Astrocyte (in vitro differentiated cells and primary cell): ENCODE results near the gene NXN. TPM values are rescaled to one million over a fixed set of nuclear protein-coding genes. Genes with fewer than 3 reads are reported as not detected.

Experiments
- DNase-seq: peaks from one replicate; pipeline ENCODE4 v3.0.0-alpha.2; 2010; ENCODE audit warnings: low read depth
- FAIRE-seq: peaks from 2 replicates; lab custom pipeline; 2011; peaks lifted over from hg19 to GRCh38; lab: Jason Lieb, UNC
- H2AFZ ChIP-seq: 2 replicates; pipeline ENCODE4 v1.6.0; 2012; ENCODE audit warnings: low read depth, low read length, inconsistent platforms
- H3K27ac ChIP-seq: 2 replicates; pipeline ENCODE4 v1.5.1; 2011; ENCODE audit warnings: low read depth, low read length, inconsistent platforms
- H3K27me3 ChIP-seq: 2 replicates; pipeline ENCODE4 v1.6.0; 2011; ENCODE audit warnings: low read length, inconsistent platforms; ENCODE audit not compliant: insufficient read depth
- H3K36me3 ChIP-seq: 2 replicates; pipeline ENCODE4 v1.5.1; 2011; ENCODE audit warnings: low read length, inconsistent platforms; ENCODE audit not compliant: insufficient read depth
- H3K4me1 ChIP-seq: 2 replicates; pipeline ENCODE4 v1.5.1; 2011; ENCODE audit warnings: low read length, inconsistent platforms; ENCODE audit not compliant: insufficient read depth
- H3K4me2 ChIP-seq: 2 replicates; pipeline ENCODE4 v1.6.0; 2012; ENCODE audit warnings: low read length, inconsistent platforms
- H3K4me3 ChIP-seq: 2 replicates; pipeline ENCODE4 v1.5.1; 2011; ENCODE audit warnings: low read depth, mild to moderate bottlenecking, low read length, inconsistent platforms; ENCODE audit not compliant: insufficient read depth
- H3K79me2 ChIP-seq: 2 replicates; pipeline ENCODE4 v1.6.0; 2012; ENCODE audit warnings: mild to moderate bottlenecking, low read length, inconsistent platforms; ENCODE audit not compliant: insufficient read depth
- H3K9ac ChIP-seq: 2 replicates; pipeline ENCODE4 v1.6.0; 2012; ENCODE audit warnings: mild to moderate bottlenecking, low read length, inconsistent platforms
- H3K9me3 ChIP-seq: 2 replicates; pipeline ENCODE4 v1.5.1; 2012; ENCODE audit warnings: low read depth, mild to moderate bottlenecking, low read length, inconsistent platforms; ENCODE audit not compliant: insufficient read depth
- H4K20me1 ChIP-seq: 2 replicates; pipeline ENCODE4 v1.6.0; 2012; ENCODE audit warnings: low read length, inconsistent platforms; ENCODE audit not compliant: insufficient read depth
- H3K27ac Mint-ChIP-seq: one replicate; pipeline ENCODE4 v1.8.0; 2021; ENCODE audit warnings: mild to moderate bottlenecking, mixed read lengths; ENCODE audit not compliant: unreplicated experiment
- H3K27me3 Mint-ChIP-seq: one replicate; pipeline ENCODE4 v1.8.0; 2021; ENCODE audit warnings: low read depth, mixed read lengths; ENCODE audit not compliant: unreplicated experiment
- H3K36me3 Mint-ChIP-seq: one replicate; pipeline ENCODE4 v1.8.0; 2021; ENCODE audit warnings: low read depth, mixed read lengths; ENCODE audit not compliant: unreplicated experiment
- H3K4me1 Mint-ChIP-seq: one replicate; pipeline ENCODE4 v1.8.0; 2021; ENCODE audit warnings: low read depth, mixed read lengths; ENCODE audit not compliant: unreplicated experiment
- H3K4me3 Mint-ChIP-seq: one replicate; pipeline ENCODE4 v1.8.0; 2021; ENCODE audit warnings: mild to moderate bottlenecking, moderate library complexity, mixed read lengths; ENCODE audit not compliant: unreplicated experiment
- H3K9me3 Mint-ChIP-seq: one replicate; pipeline ENCODE4 v1.8.0; 2021; ENCODE audit warnings: mild to moderate bottlenecking, mixed read lengths; ENCODE audit not compliant: unreplicated experiment
- CTCF ChIP-seq: IDR thresholded peaks from 2 replicates; pipeline ENCODE4 v1.5.1; 2011; ENCODE audit warnings: low read depth, mild to moderate bottlenecking, inconsistent platforms, low read length, moderate library complexity; ENCODE audit not compliant: insufficient read depth
- EZH2 ChIP-seq: IDR thresholded peaks from 2 replicates; pipeline ENCODE4 v1.6.1; 2012; ENCODE audit warnings: mild to moderate bottlenecking, low read length, inconsistent platforms; ENCODE audit not compliant: insufficient read depth
- total RNA-seq: library from RNA; stranded (reverse); gene quantifications from 2 replicates; pipeline ENCODE4 v1.2.1, GENCODE V29; 2021

NXN gene
- total RNA-seq, 1 donor from 2014 or later: 104 TPM

- Histone ChIP-seq H3K27me3 (no peaks in the 10 kb centered on the region), H3K4me3 (peak overlapping the region; percentile 73), H3K9me3 (no peaks in the 10 kb centered on the region), H3K4me2 (peak overlapping the region; percentile 93), H4K20me1 (peaks cover 44% of the 10 kb centered on the region), H3K36me3 (no peaks in the 10 kb centered on the region), H3K79me2 (peaks cover 52% of the 10 kb centered on the region), H3K4me1 (peaks cover 22% of the 10 kb centered on the region), H3K27ac (peak overlapping the region; percentile 58), H3K9ac (peak overlapping the region; percentile 84), H2AFZ (peak overlapping the region; percentile 58)
- Mint-ChIP-seq H3K9me3 (no peaks in the 10 kb centered on the region), H3K27me3 (no peaks in the 10 kb centered on the region), H3K27ac (peak overlapping the region; percentile 94), H3K4me1 (peaks cover 26% of the 10 kb centered on the region), H3K4me3 (peak overlapping the region; percentile 97), H3K36me3 (peaks cover 2% of the 10 kb centered on the region)
- FAIRE-seq (no peak), DNase-seq (peak; percentile 44)
- no peak for TF ChIP-seq EZH2
- TF ChIP-seq CTCF: no peak
These were observed 1.2 kb downstream of the NXN start for GRCh38 chr17:978103-979093.

GRCh38 chr17:977166-977565, 2.4 kb downstream of the NXN start:
- Histone ChIP-seq H4K20me1 (peaks cover 55% of the 10 kb centered on the region), H3K4me2 (peak overlapping the region; percentile 93), H3K9ac (peak overlapping the region; percentile 84), H3K27ac (no peak overlapping the region), H3K36me3 (no peaks in the 10 kb centered on the region), H3K27me3 (no peaks in the 10 kb centered on the region), H3K79me2 (peaks cover 63% of the 10 kb centered on the region), H3K4me1 (peaks cover 22% of the 10 kb centered on the region), H2AFZ (no peak overlapping the region), H3K9me3 (no peaks in the 10 kb centered on the region), H3K4me3 (peak overlapping the region; percentile 73)
- H3K27ac Mint-ChIP-seq: peak overlapping the region; percentile 94
- FAIRE-seq: no peak
- H3K4me1 Mint-ChIP-seq: peaks cover 29% of the 10 kb centered on the region
- H3K9me3 Mint-ChIP-seq: no peaks in the 10 kb centered on the region
- H3K4me3 Mint-ChIP-seq: peak overlapping the region; percentile 97
- H3K36me3 Mint-ChIP-seq: peaks cover 2% of the 10 kb centered on the region
- DNase-seq: no peak
- TF ChIP-seq CTCF (no peak), EZH2 (no peak)
- H3K27me3 Mint-ChIP-seq: no peaks in the 10 kb centered on the region
